ENCODE measurements around the gene ZC3H15.
A peak's percentile ranks its signal among the peaks of the same experiment; 100 is the strongest.
"Not testable (repeated sequence)": the region's sequence is repeated elsewhere in the genome, so short reads cannot be mapped to it uniquely, and the experiment has no call there.

The ZC3H15 gene

DNA sequence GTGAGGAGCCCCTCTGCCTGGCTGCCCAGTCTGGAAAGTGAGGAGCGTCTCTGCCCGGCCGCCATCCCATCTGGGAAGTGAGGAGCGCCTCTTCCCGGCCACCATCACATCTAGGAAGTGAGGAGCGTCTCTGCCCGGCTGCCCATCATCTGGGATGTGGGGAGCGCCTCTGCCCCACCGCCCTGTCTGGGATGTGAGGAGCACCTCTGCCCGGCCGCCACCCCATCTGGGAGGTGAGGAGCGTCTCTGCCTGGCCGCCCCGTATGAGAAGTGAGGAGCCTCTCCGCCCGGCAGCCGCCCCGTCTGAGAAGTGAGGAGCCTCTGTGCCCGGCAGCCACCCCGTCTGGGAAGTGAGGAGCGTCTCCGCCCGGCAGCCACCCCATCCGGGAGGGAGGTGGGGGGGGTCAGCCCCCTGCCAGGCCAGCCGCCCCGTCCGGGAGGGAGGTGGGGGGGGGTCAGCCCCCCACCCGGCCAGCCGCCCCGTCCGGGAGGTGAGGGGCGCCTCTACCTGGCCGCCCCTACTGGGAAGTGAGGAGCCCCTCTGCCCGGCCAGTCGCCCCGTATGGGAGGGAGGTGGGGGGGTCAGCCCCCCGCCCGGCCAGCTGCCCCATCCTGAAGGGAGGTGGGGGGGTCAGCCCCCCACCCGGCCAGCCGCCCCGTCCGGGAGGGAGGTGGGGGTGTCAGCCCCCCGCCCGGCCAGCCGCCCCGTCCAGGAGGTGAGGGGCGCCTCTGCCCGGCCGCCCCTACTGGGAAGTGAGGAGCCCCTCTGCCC is 13.2 kb upstream of the ZC3H15 start:
- H3K36me3 Mint-ChIP-seq (ENCODE audit: low read depth); H3K4me1 Mint-ChIP-seq (ENCODE audit: low read depth); H3K27me3 Mint-ChIP-seq (ENCODE audit: low read depth); H3K4me3 Mint-ChIP-seq; H3K27ac Mint-ChIP-seq; DNase-seq (ENCODE audit: low spot score): not testable (repeated sequence)
- H3K9me3 Mint-ChIP-seq = peaks cover 13% of the 10 kb centered on the region

GRCh38 chr2:186474239-186474638 is 11.8 kb upstream of the ZC3H15 start:
- H3K4me1 Mint-ChIP-seq (ENCODE audit: low read depth); H3K36me3 Mint-ChIP-seq (ENCODE audit: low read depth); DNase-seq (ENCODE audit: low spot score); H3K4me3 Mint-ChIP-seq; H3K27ac Mint-ChIP-seq; H3K27me3 Mint-ChIP-seq (ENCODE audit: low read depth): not testable (repeated sequence)
- H3K9me3 Mint-ChIP-seq = peaks cover 14% of the 10 kb centered on the region

GRCh38 chr2:186477790-186478189 is 8.3 kb upstream of the ZC3H15 start:
- Mint-ChIP-seq H3K4me1 (ENCODE audit: low read depth) (peaks cover 5% of the 10 kb centered on the region), H3K36me3 (ENCODE audit: low read depth) (no peaks in the 10 kb centered on the region), H3K9me3 (peaks cover 3% of the 10 kb centered on the region), H3K27me3 (ENCODE audit: low read depth) (no peaks in the 10 kb centered on the region), H3K4me3 (no peak overlapping the region), H3K27ac (no peak overlapping the region)
- DNase-seq (ENCODE audit: low spot score) = no peak

DNA sequence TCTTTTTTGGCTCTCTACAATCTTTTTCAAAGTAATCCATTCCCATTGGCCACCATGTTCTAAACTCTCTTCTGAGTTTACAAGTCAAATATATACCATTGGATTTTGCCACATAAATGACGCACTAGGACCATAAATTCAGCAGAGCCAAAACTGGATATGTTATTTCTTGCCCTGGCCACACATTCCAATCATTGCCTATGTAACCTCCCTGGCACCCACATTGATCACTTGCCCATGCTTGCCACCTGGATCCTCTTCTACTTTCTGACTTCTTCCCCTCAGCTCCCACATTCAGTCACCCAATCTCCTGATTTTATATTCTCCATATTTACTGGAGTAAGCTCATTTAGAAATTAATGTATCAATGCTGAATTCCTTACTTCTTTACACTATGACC is 5.1 kb upstream of the ZC3H15 start:
- H3K27ac Mint-ChIP-seq = no peak overlapping the region
- H3K27me3 Mint-ChIP-seq (ENCODE audit: low read depth) = no peaks in the 10 kb centered on the region
- H3K9me3 Mint-ChIP-seq = peaks cover 3% of the 10 kb centered on the region
- peaks cover 28% of the 10 kb centered on the region for H3K4me1 Mint-ChIP-seq (ENCODE audit: low read depth)
- DNase-seq (ENCODE audit: low spot score) = no peak
- H3K36me3 Mint-ChIP-seq (ENCODE audit: low read depth) = peaks cover 3% of the 10 kb centered on the region
- no peak overlapping the region for H3K4me3 Mint-ChIP-seq

DNA sequence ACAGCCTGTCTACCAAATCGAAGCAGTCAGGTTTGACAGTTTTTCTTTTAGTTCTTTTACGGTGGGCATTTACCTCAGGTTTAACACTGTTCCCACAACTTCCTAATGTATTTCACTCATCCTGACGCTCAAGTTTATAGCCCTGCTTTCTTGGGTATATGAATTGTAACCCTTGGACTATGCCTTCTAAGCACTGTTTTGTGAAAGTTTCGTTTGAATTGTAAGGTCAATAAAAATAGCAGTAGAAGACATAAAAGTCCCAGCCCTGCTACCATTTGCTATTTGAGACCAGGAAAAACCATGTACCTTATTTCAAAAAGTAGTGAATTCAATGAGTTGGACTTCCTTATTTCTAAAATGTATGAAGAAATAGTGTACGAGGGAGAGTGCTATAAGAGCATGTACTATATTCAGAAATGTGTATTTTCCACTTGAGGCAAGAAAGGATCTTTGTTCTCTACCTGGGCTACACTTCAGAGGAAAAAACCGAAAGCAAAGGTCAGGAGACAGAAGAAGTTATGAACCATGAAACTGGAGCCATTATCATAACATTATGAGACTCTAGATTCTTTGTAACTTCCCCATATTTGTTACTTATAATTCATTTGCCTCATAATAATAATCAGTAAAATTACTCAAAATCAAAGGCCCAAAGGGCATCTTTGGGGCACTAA is 1.9 kb upstream of the ZC3H15 start:
- H3K36me3 Mint-ChIP-seq (ENCODE audit: low read depth) = peaks cover 11% of the 10 kb centered on the region
- peak overlapping the region; percentile 57 for H3K4me3 Mint-ChIP-seq
- H3K4me1 Mint-ChIP-seq (ENCODE audit: low read depth) = peaks cover 44% of the 10 kb centered on the region
- no peak overlapping the region for H3K27ac Mint-ChIP-seq
- no peaks in the 10 kb centered on the region for H3K9me3 Mint-ChIP-seq
- no peaks in the 10 kb centered on the region for H3K27me3 Mint-ChIP-seq (ENCODE audit: low read depth)
- no peak for DNase-seq (ENCODE audit: low spot score)

GRCh38 chr2:186485576-186485870 is 537 bp upstream of the ZC3H15 start:
- Mint-ChIP-seq H3K27ac (peak overlapping the region; percentile 99), H3K4me3 (peak overlapping the region; percentile 99), H3K4me1 (ENCODE audit: low read depth) (peaks cover 54% of the 10 kb centered on the region), H3K9me3 (no peaks in the 10 kb centered on the region), H3K27me3 (ENCODE audit: low read depth) (no peaks in the 10 kb centered on the region), H3K36me3 (ENCODE audit: low read depth) (peaks cover 13% of the 10 kb centered on the region)
- DNase-seq (ENCODE audit: low spot score) = no peak

- peaks cover 65% of the 10 kb centered on the region for H3K4me1 Mint-ChIP-seq (ENCODE audit: low read depth)
- H3K27ac Mint-ChIP-seq = peak overlapping the region; percentile 99
- peaks cover 13% of the 10 kb centered on the region for H3K36me3 Mint-ChIP-seq (ENCODE audit: low read depth)
- no peaks in the 10 kb centered on the region for H3K27me3 Mint-ChIP-seq (ENCODE audit: low read depth)
- H3K9me3 Mint-ChIP-seq = no peaks in the 10 kb centered on the region
- H3K4me3 Mint-ChIP-seq = peak overlapping the region; percentile 99
- DNase-seq (ENCODE audit: low spot score) = no peak
Observed at GRCh38 chr2:186486651-186487647, 889 bp downstream of the ZC3H15 start.

DNA sequence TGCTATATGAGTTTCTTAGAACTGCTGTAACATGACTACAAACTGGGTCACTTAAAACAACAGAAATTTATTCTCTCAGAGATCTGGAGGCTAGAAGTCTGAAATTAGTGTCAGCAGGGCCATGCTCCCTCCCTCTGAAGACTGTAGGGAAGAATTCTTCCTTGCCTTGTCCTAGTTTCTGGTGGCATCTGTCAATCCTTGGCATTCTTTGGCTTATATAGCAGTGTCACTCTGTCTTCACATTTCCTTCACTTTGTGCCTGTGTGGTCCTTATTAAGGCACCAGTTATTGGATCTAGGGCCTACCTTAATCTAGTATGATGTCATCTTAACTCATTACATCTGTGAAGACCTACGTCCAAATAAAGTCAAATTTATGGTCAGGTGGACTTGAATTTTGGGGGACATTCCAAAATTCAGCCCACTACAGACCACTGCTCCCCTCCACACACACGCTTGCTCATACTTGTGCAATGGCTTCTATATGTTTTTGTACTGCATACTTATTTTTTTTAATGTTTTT is 7.6 kb downstream of the ZC3H15 start:
- no peak for DNase-seq (ENCODE audit: low spot score)
- H3K4me1 Mint-ChIP-seq (ENCODE audit: low read depth) = peaks cover 45% of the 10 kb centered on the region
- peaks cover 24% of the 10 kb centered on the region for H3K36me3 Mint-ChIP-seq (ENCODE audit: low read depth)
- H3K27me3 Mint-ChIP-seq (ENCODE audit: low read depth) = no peaks in the 10 kb centered on the region
- no peak overlapping the region for H3K4me3 Mint-ChIP-seq
- H3K27ac Mint-ChIP-seq = no peak overlapping the region
- H3K9me3 Mint-ChIP-seq = no peaks in the 10 kb centered on the region

- DNase-seq (ENCODE audit: low spot score) = no peak
- no peaks in the 10 kb centered on the region for H3K9me3 Mint-ChIP-seq
- H3K4me3 Mint-ChIP-seq = no peak overlapping the region
- no peak overlapping the region for H3K27ac Mint-ChIP-seq
- peaks cover 30% of the 10 kb centered on the region for H3K4me1 Mint-ChIP-seq (ENCODE audit: low read depth)
- no peaks in the 10 kb centered on the region for H3K27me3 Mint-ChIP-seq (ENCODE audit: low read depth)
- H3K36me3 Mint-ChIP-seq (ENCODE audit: low read depth) = peaks cover 36% of the 10 kb centered on the region
Observed at GRCh38 chr2:186496401-186496800, 10.3 kb downstream of the ZC3H15 start.

GRCh38 chr2:186497928-186498327 is 11.9 kb downstream of the ZC3H15 start:
- Mint-ChIP-seq H3K27ac (no peak overlapping the region), H3K27me3 (ENCODE audit: low read depth) (no peaks in the 10 kb centered on the region), H3K4me1 (ENCODE audit: low read depth) (peaks cover 17% of the 10 kb centered on the region), H3K4me3 (no peak overlapping the region), H3K9me3 (no peaks in the 10 kb centered on the region), H3K36me3 (ENCODE audit: low read depth) (peaks cover 40% of the 10 kb centered on the region)
- DNase-seq (ENCODE audit: low spot score) = no peak

- peaks cover 42% of the 10 kb centered on the region for H3K36me3 Mint-ChIP-seq (ENCODE audit: low read depth)
- H3K27me3 Mint-ChIP-seq (ENCODE audit: low read depth) = no peaks in the 10 kb centered on the region
- H3K9me3 Mint-ChIP-seq = no peaks in the 10 kb centered on the region
- no peak overlapping the region for H3K4me3 Mint-ChIP-seq
- H3K4me1 Mint-ChIP-seq (ENCODE audit: low read depth) = peaks cover 12% of the 10 kb centered on the region
- H3K27ac Mint-ChIP-seq = no peak overlapping the region
- no peak for DNase-seq (ENCODE audit: low spot score)
Observed at GRCh38 chr2:186498834-186499233, 12.8 kb downstream of the ZC3H15 start.

DNA sequence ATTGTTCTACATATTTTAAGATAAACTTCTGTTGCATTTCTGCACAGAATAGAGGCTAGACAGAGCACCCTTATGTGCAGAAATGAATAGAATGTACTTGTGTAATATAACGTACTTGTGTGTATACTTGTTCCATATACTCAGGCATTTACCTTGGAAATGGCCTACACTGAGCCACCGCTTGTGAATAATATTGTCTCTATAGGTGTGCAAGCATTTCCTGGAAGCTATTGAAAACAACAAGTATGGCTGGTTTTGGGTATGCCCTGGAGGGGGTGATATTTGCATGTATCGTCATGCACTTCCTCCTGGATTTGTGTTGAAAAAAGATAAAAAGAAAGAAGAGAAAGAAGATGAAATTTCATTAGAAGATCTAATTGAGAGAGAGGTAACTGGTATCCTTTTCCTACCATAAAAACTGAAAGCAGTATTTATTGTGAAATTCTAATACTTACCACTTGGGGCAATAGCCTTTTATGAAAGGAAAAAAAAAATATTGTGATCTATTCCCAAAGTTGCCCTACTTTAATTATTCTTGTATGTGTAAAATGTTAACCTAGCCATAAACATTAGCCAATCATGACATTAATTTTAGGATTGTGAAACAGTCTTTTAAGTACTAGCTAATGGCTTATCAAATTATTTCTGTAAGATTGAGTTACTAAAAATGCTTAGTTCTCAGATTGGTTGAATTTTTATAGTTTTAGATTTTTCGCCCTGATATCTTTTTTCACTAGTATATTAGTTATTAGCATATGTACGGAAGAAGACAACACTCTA is 18.0 kb downstream of the ZC3H15 start:
- no peak overlapping the region for H3K4me3 Mint-ChIP-seq
- H3K27me3 Mint-ChIP-seq (ENCODE audit: low read depth) = no peaks in the 10 kb centered on the region
- DNase-seq (ENCODE audit: low spot score) = no peak
- no peaks in the 10 kb centered on the region for H3K9me3 Mint-ChIP-seq
- peak overlapping the region; percentile 75 for H3K27ac Mint-ChIP-seq
- H3K36me3 Mint-ChIP-seq (ENCODE audit: low read depth) = peaks cover 62% of the 10 kb centered on the region
- peaks cover 4% of the 10 kb centered on the region for H3K4me1 Mint-ChIP-seq (ENCODE audit: low read depth)

- peaks cover 2% of the 10 kb centered on the region for H3K4me1 Mint-ChIP-seq (ENCODE audit: low read depth)
- peaks cover 45% of the 10 kb centered on the region for H3K36me3 Mint-ChIP-seq (ENCODE audit: low read depth)
- no peaks in the 10 kb centered on the region for H3K27me3 Mint-ChIP-seq (ENCODE audit: low read depth)
- no peak overlapping the region for H3K27ac Mint-ChIP-seq
- no peak overlapping the region for H3K4me3 Mint-ChIP-seq
- no peaks in the 10 kb centered on the region for H3K9me3 Mint-ChIP-seq
- no peak for DNase-seq (ENCODE audit: low spot score)
Observed at GRCh38 chr2:186508263-186508662, 22.2 kb downstream of the ZC3H15 start.

Data from T-helper 2 cell treated with Interferon-gamma antibody and Interleukin-4, amounts not matched to agents 5 μg/mL and 100 μg/mL, for 36 hours (primary cell).